GM21390 (cell line): Measurements from ENCODE around the gene SIGLEC6.
"Not testable (repeated sequence)": the region's sequence is repeated elsewhere in the genome, so short reads cannot be mapped to it uniquely, and the experiment has no call there.

Experiments
- ATAC-seq: cut with Tn5 transposase; IDR thresholded peaks from one replicate; pipeline ENCODE4 v1.9.1; 2021; ENCODE audit not compliant: unreplicated experiment

SIGLEC6 gene

DNA sequence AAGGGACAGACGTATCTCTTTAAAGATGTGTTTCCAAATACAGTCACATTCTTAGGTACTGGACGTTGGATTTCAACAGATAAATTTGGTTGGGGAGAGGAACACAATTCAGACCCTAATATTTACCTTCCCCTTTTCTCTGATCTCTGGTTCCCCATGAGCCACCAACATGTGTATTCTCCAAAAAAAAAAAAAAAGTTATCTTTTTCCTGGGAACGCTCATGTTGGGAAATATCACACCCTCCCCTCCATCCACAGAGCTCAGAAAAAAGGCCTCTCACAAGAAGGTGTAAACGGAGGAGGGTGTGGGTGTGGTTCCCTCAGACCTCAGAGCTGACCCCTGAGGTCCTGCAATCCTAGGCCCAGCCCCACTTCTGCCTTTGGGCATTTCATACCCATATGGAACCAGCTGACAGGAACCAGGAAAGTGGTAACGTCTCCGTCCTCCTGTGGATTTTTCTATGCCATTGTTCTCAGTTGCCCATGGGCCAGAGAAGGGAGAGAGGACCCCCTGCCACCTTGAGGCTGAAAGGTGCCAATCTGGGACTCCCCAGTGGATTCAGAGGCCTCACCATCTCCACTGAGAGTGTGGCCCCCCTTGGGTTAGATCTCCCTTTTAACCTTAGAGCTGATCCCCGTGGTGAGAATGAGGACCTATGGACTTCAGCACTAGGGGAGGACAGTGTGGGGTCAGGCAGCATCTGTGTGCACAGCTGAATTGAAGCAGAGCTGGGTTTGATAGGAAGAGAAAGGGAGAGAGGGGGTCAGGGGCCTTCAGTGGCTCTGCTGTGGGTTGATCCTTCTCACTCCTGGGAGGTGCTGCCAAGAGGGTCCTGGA is 21.4 kb downstream of the SIGLEC6 start:
- no peak for ATAC-seq

DNA sequence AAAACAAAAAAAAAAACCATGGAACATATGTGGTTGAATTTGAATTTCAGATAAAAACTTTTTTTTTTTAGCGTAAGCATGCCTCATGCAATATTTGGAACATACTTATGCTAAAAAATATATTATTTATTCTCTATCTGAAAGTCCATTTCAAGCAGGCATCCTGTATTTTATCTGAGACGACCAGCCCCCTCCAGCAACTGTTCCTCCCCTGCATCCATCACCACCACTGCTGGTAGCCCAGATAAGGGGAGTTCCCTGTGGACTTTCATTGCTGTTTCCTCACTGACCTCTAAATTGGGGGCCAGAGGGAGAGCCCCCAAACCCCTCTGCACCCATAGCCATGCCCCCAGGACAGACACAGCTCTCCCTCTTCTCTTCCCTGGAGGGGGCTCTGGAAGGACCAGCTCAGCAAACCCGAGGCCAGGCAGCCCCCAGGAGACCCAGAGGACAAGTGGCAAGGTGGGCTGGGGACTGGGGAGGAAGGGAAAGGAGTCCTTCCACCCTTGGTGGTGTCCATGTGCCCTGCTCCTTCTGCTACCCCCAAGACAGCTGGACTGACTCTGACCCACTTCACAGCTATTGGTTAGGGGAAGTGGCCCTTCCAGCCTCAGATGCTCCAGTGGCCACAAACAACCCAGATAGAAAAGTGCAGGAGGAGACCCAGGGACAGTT is 23.3 kb downstream of the SIGLEC6 start:
- ATAC-seq: no peak

DNA sequence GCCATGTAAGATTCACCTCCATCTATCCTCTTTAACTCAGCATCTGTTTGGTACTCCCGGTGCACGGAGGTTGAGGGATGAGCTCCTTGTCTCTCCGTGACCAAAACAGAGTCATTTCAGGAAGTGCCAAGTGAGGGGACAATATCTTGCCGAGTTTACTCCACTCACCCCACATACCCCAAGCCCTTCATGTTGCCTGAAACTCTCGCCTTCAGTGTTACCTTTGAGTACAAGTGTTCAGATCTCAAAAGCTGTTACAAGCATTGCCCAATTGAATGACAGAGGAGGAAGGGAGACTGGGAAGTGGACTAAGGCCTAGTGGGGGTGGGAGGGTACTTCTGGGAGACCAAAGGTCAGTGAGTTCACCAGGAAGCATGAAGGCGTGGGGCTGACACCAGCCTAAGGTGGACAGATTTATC is 23.8 kb downstream of the SIGLEC6 start:
- ATAC-seq: no peak

DNA sequence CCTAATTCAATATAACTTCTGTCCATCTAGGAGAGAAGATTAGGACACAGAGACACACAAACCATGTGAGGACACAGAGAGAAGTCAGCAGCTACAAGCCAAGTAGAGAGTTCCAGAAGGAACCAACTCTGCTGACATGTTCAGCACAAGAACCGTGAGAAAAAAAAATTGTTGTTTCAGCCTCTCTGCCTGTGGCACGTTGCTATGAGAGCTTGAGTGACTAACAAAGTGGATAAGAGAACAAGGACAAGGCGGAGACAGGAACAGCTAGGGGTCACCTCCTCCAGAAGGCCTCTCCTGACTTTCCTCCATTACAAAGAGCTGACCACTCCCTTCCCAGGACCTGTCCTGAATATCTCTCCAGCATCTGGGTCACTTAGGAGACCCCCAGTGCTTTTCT is 24.3 kb downstream of the SIGLEC6 start:
- ATAC-seq: no peak

DNA sequence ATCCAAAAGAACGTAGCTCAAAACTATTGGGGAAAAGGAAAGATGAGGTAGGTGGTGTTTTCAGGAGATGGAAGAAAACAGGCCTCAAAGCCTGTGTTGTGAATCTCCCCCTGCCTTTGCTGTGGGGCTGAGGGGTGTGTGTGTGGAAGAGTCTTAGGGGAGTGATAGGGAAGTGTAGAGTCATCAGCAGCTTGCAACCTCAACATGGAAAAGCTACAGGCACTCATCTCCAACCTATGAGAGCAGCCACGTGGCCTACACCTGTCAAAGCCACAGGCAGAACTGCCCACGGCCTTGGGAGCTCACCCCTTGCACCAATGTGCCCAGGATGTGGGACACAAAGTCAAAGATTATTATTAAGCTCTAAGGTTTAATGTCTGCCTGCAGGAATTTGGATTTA is 25.6 kb downstream of the SIGLEC6 start:
- ATAC-seq: no peak

DNA sequence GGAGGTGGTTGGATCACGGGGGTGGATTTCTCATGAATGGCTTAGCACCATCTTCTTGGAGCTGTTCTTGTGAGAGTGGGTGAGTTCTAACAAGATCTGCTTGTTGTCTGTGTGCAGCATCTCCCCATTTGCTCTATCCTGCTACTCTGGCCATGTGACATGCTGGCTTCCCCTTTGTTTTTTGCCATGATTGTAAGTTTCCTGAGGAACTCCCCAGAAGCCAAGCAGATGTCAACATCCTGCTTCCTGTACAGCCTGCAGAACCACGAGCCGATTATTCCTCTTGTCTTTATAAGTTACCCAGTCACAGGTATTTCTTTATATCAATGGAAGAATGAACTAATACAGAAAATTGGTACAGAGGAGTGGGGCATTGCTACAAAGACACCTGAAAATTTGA is 27.6 kb downstream of the SIGLEC6 start:
- ATAC-seq: no peak

DNA sequence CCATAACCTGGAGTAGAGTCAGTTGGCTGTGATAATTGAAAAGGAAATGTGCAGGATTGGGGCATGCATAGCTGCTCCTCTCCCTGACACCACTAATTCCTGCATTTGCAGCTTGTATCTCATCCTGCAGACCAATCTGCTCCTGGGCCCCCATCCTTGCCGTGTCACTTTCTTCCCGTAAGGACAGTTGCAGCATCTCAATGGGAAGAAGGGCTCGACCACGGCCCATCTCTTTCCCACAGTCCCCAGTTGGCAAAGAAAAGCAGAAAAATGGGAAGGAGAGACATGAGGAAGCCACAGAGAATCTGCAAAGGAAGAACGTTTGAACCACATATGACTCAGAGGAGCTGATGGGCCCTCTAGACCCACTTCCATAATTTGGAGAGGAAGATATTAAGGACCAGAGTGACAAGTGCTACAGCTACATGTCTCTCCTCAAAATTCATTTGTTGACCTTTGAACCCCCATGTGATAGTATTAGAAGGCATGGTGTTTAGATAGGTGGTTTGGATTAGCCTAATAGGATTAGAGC is 28.1 kb downstream of the SIGLEC6 start:
- no peak for ATAC-seq

DNA sequence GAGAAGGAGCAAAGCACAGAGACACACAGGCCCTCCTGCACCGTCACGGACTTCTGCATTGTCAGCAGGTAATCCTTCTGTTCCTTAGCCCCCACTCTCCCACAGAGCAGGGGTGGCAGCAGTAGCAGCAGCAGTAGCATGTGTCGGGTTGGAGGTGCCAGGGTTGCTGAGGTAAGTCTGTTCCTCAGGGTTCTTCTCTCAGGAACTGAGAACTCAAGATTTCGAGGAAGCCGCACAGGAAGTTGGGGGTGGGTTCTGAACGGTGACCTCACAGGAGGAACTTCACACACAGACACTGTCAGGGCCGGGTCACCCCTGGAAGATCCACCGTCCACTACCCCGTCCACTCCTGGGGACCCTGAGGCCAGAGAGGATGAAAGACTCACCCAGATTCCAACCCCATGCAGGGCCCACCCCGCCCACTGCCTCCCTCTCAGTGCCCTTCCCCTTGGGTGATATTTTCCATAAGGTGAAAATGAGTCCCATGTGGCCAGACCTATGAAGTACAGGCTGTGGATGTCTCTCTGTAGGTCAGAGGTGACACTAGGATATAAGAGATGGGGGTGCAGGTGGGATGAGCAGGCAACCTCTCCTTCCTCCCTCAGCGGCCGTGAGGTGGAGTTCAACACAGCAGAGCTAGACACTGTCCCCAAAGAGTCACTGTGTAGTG is 29.7 kb downstream of the SIGLEC6 start, which contains the start of gene SIGLEC12:
Gene SIGLEC12 (minus strand): TSS at position 207 of the 670 bp plus-strand sequence. CDS start 67 bp downstream, at position 140.
- no peak for ATAC-seq

DNA sequence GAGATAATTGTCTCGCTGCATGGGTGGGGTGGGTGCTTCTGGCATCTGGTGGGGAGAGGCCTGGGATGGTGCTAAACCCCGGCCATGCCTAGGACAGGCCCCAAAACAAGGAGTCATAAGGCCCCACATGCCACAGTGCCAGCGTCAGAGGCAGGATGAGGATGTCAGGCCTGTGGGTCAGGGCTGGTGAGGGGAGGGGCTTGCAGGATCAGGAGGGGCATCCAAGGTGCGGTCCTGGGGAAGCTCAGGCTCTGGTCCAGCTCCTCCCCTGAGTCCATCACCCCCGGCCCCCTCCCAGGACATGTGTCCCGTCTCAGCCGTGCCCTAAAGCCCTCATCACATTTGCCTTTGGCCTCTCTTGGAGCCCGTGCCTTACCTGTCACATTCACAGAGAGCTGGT is 30.5 kb downstream of the SIGLEC6 start:
- ATAC-seq: not testable (repeated sequence)

DNA sequence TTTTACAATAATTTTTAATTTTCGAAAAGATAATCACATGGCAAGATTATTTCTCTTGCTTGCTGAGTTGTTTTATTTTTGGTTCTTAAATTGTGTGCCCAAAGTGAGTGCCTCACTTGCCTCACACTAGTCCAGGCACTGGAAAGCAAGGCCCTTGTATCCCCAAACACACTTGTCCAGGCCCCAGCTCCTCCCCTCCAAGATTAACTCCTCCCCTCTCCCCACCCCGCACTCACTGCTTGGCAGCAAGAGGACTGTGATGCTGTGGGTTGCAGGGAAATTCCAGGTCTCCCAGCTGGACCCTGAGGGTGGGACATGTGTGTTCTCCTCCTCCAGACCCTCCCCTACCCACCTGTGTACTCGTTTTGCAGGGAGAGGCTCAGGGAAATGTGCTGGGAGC is 33.8 kb downstream of the SIGLEC6 start:
- no peak for ATAC-seq

DNA sequence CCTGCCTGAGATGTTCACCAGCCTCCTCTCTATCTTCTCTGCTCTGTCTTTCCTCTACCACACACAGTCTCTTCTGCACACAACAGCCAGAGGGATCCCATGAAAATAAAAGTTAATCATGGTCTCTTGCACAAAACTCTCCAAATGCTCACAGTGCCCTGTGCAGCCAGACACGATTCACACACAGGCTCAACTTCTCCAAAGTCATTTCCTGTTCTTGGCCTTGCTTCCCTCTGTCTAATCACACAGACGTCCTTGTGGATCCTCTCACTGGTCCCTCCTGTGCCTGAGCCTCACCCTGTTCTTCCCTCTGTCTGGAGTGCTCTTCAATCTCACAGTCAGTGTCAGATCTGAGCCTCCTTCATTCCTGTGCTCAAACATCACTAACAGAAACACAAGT is 37.7 kb downstream of the SIGLEC6 start:
- ATAC-seq: no peak

DNA sequence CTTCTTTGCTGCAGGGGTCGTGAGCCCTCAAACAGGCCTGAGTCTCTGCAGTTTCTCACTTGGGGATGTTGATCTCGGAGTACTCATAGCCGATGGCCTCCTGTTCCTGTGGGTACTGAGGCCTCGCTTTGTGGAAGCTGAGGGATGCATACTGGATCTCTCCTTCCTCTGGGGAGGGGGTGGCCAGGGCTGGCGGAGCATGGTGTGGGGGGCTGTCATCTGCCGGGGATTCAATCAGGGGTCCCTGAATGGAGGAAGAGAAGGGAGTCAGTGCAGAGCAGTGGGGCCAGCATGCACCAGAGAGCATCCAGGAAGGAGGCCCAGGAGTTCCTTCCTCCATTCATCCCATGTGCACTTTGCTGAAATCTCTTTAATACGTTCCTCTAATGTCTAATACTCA is 39.9 kb downstream of the SIGLEC6 start:
- ATAC-seq: no peak

DNA sequence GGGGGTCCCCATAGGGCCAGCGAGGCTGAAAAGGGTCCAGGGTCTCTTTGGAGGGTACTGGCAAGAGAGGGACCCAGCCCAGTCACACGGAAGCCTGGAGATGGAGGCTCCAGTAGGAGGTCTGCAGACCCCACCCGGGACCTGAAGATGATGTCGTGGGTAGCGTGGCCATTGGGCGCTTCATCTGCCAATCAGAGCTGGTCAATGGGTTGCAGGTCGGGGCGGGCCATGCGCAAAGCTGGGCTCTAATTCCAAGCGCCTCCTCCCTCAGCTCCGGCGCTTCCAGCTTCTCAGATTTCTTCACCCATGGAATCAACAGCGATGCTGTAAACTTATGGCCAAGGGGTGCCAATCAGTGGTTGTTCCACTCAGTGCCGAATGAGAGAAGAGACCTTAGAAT is 40.8 kb downstream of the SIGLEC6 start:
- no peak for ATAC-seq

DNA sequence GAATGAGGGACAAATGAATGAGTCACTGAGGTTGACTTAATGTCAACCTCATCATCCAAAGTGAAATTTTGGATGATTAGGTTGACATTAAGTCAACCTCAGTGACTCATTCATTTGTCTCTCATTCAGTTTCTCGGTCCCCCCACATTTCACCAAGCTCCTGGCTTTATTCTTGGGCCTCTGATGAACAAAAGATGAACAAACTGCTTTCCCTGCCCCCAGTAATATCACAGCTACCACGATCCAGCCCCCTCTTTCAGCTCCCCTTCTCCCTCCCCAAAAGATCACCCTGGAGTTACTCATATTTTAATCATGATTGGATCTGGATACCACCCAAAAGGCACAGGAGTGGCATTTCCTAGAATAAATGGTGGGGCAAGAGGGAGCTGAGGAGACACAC is 42.4 kb downstream of the SIGLEC6 start:
- no peak for ATAC-seq

DNA sequence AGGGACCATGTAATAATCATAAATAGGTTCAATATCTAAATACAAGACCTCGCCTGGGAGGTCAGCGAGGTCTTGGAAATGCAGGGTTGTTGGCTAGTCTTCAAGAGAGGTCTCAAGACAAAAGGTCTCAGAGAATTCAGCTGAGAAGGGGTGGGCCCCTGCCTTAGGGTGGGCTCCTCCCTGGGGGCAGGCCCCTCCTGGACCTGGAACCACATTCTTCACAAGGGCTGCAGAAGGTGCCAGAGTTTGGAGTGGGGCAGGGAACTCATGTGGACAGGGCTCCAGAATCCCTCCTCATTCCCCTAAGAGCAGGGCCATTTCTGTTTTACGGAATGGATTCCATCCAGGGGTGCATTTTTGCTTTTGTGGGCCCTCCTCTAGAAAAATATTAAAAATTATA is 43.0 kb downstream of the SIGLEC6 start:
- no peak for ATAC-seq

DNA sequence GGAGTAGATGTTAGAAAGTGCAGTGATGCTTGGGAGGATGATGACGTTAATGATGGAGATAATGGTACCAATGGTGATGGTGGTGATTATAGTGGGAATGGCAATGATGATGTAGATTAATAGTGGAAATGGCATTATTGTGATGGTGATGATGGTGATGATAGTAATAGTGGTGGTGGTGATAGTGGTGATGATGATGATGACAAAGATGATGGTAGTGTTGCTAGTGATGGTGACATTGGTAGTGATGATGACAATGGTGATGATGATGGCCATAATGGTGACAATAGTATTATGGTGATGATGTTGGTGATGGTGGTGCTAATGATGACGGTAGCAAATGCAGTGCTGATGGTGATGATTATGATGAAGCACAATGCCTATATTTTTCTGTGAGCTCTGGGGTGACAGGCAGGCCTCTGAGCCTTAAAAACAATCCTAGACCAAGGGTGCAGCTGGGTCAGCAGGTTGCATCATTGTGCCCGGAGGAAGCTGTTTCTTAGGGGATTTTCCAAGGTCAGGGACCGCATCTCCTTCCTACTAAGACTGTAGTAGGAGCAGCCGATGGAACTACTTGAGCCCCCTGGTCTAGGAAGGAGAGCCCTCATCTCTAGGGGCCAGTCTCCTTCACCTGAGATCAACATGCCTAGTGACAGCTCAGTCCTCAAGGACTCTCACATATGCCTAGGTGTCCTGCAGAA is 45.4 kb downstream of the SIGLEC6 start:
- no peak for ATAC-seq

DNA sequence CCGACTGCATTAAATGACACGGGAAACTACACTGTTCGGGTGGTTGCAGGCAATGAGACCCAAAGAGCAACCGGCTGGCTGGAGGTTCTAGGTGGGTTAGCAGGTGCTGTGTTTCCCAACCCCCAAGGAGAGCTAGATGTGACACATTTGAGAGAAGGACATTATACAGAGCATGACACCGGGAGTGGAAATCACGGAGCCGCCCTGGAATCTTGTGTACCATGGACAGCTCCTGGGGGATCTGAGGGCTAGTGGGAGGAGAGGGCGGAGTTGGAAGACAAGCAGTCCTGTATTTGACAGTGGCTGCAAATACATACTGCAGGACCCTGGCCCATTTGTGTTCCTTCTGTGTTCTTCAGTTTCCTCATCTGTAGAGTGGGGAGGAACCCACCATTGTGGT is 50.9 kb downstream of the SIGLEC6 start:
- ATAC-seq: no peak

DNA sequence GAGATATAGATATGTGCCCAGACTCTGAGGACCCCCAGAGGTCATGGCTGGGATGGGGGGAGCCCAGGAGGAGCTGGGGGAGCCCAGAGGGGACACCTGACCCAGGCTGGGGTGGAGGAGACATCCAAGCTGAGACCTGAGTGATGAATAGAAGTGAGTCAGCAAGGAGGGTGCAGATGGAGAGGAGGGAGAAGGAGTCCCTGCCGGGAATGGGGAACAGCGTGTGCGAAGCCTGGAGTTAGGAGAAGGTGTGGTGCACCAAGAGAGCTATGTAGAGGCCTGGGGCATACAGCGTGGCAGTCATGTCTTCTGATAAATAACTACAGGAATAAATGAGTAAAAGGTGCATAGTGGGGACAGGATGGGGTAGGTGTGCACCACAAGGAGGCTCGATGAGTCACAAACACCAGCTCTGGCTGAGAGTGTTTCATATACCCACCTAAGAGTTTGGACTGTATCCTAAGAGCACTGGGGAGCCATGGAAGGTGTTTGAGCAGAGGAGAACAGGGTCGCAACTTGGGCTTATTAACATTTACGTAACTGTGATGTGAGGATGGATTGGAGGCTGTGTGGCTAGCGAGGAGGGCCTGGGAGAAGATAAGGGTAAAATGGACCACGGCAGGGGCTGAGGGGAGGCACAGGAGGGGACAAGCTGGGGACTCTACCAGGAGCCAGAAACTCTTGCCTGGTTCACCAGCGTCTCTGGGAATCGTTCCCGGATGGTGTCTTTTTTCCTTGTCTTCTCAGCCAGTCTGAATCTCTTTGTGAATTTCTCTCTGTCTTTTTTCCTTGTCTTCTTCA is 51.7 kb downstream of the SIGLEC6 start:
- no peak for ATAC-seq

DNA sequence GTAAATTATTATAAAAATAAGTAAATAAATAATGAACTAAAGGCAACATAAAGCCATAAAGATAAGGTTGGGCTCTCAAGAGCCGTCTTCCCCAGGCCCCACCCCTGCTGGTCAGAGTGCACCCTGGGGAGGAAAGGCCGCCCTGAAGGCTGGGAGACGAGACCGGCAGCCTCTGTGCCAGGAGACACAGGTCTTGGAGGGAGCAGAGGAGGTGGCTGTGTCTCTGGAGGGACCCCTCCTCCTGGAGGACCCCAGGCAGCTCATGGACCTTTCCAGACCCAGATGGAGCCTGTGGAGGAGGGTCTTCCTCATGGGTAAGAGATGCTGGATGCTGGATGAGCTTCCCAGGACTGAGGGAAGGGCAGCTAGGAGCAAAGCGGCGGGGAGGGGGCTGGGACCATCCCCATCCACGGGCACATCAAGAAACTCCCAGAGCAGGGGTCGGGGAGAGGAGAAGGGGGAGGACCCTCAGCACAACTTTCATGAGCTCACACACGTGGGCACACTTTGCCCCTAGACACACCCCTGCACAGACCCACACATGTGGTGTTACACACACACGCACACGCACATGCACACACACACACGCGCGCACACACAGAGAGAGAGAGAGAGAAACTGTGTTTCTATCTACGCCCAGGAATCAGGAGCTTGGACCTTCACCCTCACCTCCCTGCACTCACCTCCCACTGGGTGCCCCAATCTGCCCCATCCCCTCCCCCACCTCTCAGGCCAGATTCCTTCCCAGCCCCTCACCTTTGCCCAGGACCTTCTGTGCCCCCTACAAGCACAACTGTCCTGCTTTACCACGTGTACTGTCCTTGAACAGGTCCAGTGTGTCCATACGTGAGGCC is 52.9 kb downstream of the SIGLEC6 start, which contains the start of gene CEACAM18:
Gene CEACAM18 (plus strand): TSS at position 159 of the 854 bp plus-strand sequence.
- no peak for ATAC-seq
